ENCODE measurements around the gene MDN1.

DNA sequence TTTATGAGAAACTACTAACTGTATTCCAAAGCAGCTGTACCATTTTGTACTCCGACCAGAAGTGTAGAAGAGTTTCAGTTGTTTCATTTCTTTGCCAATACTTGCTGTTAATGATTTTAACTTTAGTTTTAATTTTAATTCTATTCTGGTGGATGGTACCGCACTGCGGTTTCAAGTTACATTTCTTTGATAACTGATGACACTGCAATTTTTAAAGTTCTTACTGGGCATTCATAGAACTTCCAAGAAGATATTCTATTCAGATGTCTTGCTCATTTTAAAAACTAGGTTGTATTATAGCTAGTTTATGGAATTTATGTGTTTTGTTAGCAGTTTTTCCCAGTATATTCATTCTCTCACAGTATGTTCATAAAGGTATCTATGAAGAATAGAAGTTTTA, 117.2 kb downstream of the MDN1 start:
- TF ChIP-seq CEBPB (IDR thresholded peaks at IDR 0.05; ENCODE audit: low read depth) (no peak), CTCF (IDR thresholded peaks at IDR 0.05 in 2 of 3, conservative IDR thresholded peaks at IDR 0.05 in 1 of 3; ENCODE audit: borderline replicate concordance in 1 of 3, insufficient read depth in 1 of 3, low read depth in 2 of 3, low read length in 2 of 3) (no peak), SP1 (IDR thresholded peaks at IDR 0.05; ENCODE audit: low read depth) (no peak), POLR2A (IDR thresholded peaks at IDR 0.05; ENCODE audit: borderline replicate concordance, extremely low read depth, insufficient read depth, insufficient read length) (no peak), SIN3A (IDR thresholded peaks at IDR 0.05; ENCODE audit: low read depth) (no peak), MAX (IDR thresholded peaks at IDR 0.05) (no peak), EZH2 (IDR thresholded peaks at IDR 0.05) (no peak), ZFX (IDR thresholded peaks at IDR 0.05) (no peak), JUND (IDR thresholded peaks at IDR 0.05) (no peak)
